Uterus (tissue), 2 donors: ENCODE results near the gene CDC73.

ENCODE experiments used
- POLR2A ChIP-seq, 2 donors: fragments of 450-650 bp; IDR thresholded peaks; one replicate each; pipeline ENCODE4 v1.6.1; 2016; ENCODE audit warnings: antibody characterized with exemption in 2 of 2, mild to moderate bottlenecking in 1 of 2, moderate library complexity in 1 of 2
- TF ChIP-seq, protein P1 (sequence below), 4 experiments: fragments of 200-600 bp in 2 of 4; fragments of 450-650 bp in 2 of 4; sonication (generic) in 2 of 4; IDR thresholded peaks; one replicate each; pipeline ENCODE4 v1.5.1; 2016 to 2019; ENCODE audit warnings: antibody characterized with exemption in 4 of 4, mild to moderate bottlenecking in 2 of 4, moderate library complexity in 1 of 4

DNA sequence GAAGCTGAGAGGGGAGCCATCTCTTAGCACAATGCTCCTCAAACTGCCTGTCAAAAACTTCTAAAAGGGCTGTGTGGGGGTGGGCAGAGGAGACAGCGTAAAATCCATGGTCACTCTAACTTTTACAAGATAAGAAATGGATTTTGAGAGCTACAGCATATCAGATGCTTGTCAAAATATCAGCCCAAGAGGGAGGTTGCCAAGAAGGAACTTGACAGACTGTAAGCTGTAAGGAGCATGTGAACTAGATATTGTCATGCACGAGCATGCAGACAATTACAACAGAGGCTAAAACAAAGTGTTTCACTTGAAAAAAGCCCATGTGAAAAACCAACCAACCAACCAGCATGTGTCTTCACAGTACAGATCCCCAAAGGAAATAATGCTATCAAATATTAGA lies 171.9 kb downstream of the CDC73 start:
- TF ChIP-seq POLR2A (IDR thresholded peaks at IDR 0.05): no peak
- TF ChIP-seq, protein P1, sequence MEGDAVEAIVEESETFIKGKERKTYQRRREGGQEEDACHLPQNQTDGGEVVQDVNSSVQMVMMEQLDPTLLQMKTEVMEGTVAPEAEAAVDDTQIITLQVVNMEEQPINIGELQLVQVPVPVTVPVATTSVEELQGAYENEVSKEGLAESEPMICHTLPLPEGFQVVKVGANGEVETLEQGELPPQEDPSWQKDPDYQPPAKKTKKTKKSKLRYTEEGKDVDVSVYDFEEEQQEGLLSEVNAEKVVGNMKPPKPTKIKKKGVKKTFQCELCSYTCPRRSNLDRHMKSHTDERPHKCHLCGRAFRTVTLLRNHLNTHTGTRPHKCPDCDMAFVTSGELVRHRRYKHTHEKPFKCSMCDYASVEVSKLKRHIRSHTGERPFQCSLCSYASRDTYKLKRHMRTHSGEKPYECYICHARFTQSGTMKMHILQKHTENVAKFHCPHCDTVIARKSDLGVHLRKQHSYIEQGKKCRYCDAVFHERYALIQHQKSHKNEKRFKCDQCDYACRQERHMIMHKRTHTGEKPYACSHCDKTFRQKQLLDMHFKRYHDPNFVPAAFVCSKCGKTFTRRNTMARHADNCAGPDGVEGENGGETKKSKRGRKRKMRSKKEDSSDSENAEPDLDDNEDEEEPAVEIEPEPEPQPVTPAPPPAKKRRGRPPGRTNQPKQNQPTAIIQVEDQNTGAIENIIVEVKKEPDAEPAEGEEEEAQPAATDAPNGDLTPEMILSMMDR (IDR thresholded peaks at IDR 0.05): no peak
